HG02759 (cell line): Measurements from ENCODE around the gene ARHGAP5.

Experiments used
- ATAC-seq: cut with Tn5 transposase; IDR thresholded peaks from one replicate; pipeline ENCODE4 v1.9.1; 2021; ENCODE audit warnings: mild to moderate bottlenecking, moderate library complexity; ENCODE audit not compliant: unreplicated experiment

ARHGAP5 gene

GRCh38 chr14:32169191-32169590, 92.1 kb downstream of the ARHGAP5 start:
- no peak for ATAC-seq

- ATAC-seq, result no peak
Measured at GRCh38 chr14:32171469-32171868, 94.4 kb downstream of the ARHGAP5 start.

- ATAC-seq, result no peak
Measured at GRCh38 chr14:32183151-32184058, 106.3 kb downstream of the ARHGAP5 start.

GRCh38 chr14:32185097-32185496, 108.0 kb downstream of the ARHGAP5 start:
- no peak for ATAC-seq

GRCh38 chr14:32186248-32186647, 109.1 kb downstream of the ARHGAP5 start:
- no peak for ATAC-seq

- ATAC-seq, result no peak
Measured at GRCh38 chr14:32189811-32190210, 112.7 kb downstream of the ARHGAP5 start.

GRCh38 chr14:32190673-32191072, 113.6 kb downstream of the ARHGAP5 start:
- no peak for ATAC-seq

- no peak for ATAC-seq
Measured at GRCh38 chr14:32192712-32193373, 115.7 kb downstream of the ARHGAP5 start.

- ATAC-seq, result no peak
Measured at GRCh38 chr14:32193532-32193931, 116.4 kb downstream of the ARHGAP5 start.

- no peak for ATAC-seq
Measured at GRCh38 chr14:32195636-32196035, 118.5 kb downstream of the ARHGAP5 start.

- ATAC-seq, result peak; percentile 20
Measured at GRCh38 chr14:32197919-32198318, 120.8 kb downstream of the ARHGAP5 start.

GRCh38 chr14:32200368-32201192, 123.5 kb downstream of the ARHGAP5 start:
- no peak for ATAC-seq

GRCh38 chr14:32201193-32201815, 124.2 kb downstream of the ARHGAP5 start:
- ATAC-seq, result peak; percentile 65

GRCh38 chr14:32201816-32202490, 124.8 kb downstream of the ARHGAP5 start, which contains the start of gene RNU6-7:
Gene RNU6-7, plus strand, starts transcription at chr14:32202045.
- ATAC-seq, result no peak

- ATAC-seq, result no peak
Measured at GRCh38 chr14:32202491-32202997, 125.4 kb downstream of the ARHGAP5 start.

GRCh38 chr14:32202998-32203882, 126.1 kb downstream of the ARHGAP5 start, which contains the start of gene RNU6-8:
Gene RNU6-8, minus strand, starts transcription at chr14:32203269.
- peak; percentile 79 for ATAC-seq

- no peak for ATAC-seq
Measured at GRCh38 chr14:32203928-32204357, 126.8 kb downstream of the ARHGAP5 start.

- ATAC-seq, result no peak
Measured at GRCh38 chr14:32205554-32205953, 128.4 kb downstream of the ARHGAP5 start.

- ATAC-seq, result no peak
Measured at GRCh38 chr14:32205984-32206383, 128.9 kb downstream of the ARHGAP5 start.
